MCF 10A (cell line): Measurements from ENCODE around the gene NEDD1. TPM values are rescaled to one million over a fixed set of nuclear protein-coding genes. Genes with fewer than 3 reads are reported as not detected.

Experiments
- BruUV-seq: library from RNA; stranded (reverse); fragments of 400-500 nt; replicated peaks from 2 replicates; lab custom pipeline; 2021; lab: Mats Ljungman, UMichigan
- CTCF ChIA-PET: fragments of 300-600 bp; sonication (Branson Sonifier 250); formaldehyde crosslinking; extraction: SDS; loops from one replicate; lab custom pipeline; 2021; ENCODE audit warnings: antibody characterized with exemption, inconsistent platforms; lab: Yijun Ruan, JAX
- POLR2A ChIA-PET: fragments of 300-600, 350-650 bp; sonication (Branson Sonifier 250); formaldehyde crosslinking; extraction: SDS; loops from one replicate; lab custom pipeline; 2020; ENCODE audit warnings: antibody characterized with exemption, inconsistent platforms; lab: Yijun Ruan, JAX
- DNase-seq: peaks from one replicate; pipeline ENCODE4 v3.0.0-alpha.2; 2018; ENCODE audit not compliant: unreplicated experiment
- H3K27ac Mint-ChIP-seq: one replicate; pipeline ENCODE4 v1.8.0; 2022; ENCODE audit warnings: mild to moderate bottlenecking, low read depth, mixed read lengths; ENCODE audit not compliant: unreplicated experiment
- H3K27me3 Mint-ChIP-seq: one replicate; pipeline ENCODE4 v1.8.0; 2022; ENCODE audit warnings: mixed read lengths; ENCODE audit not compliant: insufficient read depth, unreplicated experiment
- H3K36me3 Mint-ChIP-seq: one replicate; pipeline ENCODE4 v1.8.0; 2022; ENCODE audit warnings: mild to moderate bottlenecking, moderate library complexity, mixed read lengths; ENCODE audit not compliant: insufficient read depth, unreplicated experiment
- H3K4me1 Mint-ChIP-seq: one replicate; pipeline ENCODE4 v1.8.0; 2022; ENCODE audit warnings: mixed read lengths; ENCODE audit not compliant: insufficient read depth, unreplicated experiment
- H3K4me3 Mint-ChIP-seq: one replicate; pipeline ENCODE4 v1.8.0; 2022; ENCODE audit warnings: mild to moderate bottlenecking, moderate library complexity, mixed read lengths; ENCODE audit not compliant: unreplicated experiment
- H3K9me3 Mint-ChIP-seq: one replicate; pipeline ENCODE4 v1.8.0; 2022; ENCODE audit warnings: mixed read lengths; ENCODE audit not compliant: unreplicated experiment
- CTCF ChIP-seq: fragments of 200-600 bp; IDR thresholded peaks from one replicate; pipeline ENCODE4 v1.8.0; 2022; ENCODE audit warnings: antibody characterized with exemption, mild to moderate bottlenecking; ENCODE audit not compliant: unreplicated experiment
- intact Hi-C: fragments of 100-400 bp; cut with micrococcal nuclease; formaldehyde crosslinking; loops from 2 replicates; pipeline ENCODE4 v1.14.1; 2022
- total RNA-seq: library from RNA; stranded (reverse); gene quantifications from 2 replicates; pipeline ENCODE4 v1.2.3, GENCODE V29; 2022

NEDD1 gene
- total RNA-seq, 1 experiment from 2014 or later: 23.5 TPM

DNA sequence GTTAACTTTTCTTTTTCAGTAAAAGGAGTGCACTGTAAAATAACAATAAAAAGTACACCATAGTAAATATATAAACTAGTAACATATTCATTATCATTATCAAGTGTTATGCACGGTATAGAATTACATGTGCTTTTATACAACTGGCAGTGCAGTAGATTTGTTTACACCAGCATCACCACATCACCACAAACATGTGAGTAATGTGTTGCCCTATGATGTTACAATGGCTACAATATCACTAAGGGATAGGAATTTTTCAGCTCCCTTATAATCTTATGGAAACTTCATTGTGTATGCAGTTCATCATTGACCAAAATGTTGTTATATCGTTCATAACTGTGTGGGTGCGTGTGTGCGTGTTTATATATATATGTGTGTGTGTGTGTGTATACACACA, 23.5 kb upstream of the NEDD1 start:
- Mint-ChIP-seq H3K9me3 (no peaks in the 10 kb centered on the region), H3K4me3 (no peak overlapping the region), H3K36me3 (no peaks in the 10 kb centered on the region), H3K27ac (no peak overlapping the region), H3K27me3 (no peaks in the 10 kb centered on the region), H3K4me1 (no peaks in the 10 kb centered on the region)
- intact Hi-C loops: no loop called here
- no peak for DNase-seq
- POLR2A ChIA-PET: interaction anchor here (1.0 to 1.2 kb wide), 2 partner anchors 23 to 67 kb away, joined by 4 read pairs; no protein-coding TSS in a partner anchor
- CTCF ChIA-PET: no interaction called here
- no TSS peak for BruUV-seq
- TF ChIP-seq CTCF: no peak

DNA sequence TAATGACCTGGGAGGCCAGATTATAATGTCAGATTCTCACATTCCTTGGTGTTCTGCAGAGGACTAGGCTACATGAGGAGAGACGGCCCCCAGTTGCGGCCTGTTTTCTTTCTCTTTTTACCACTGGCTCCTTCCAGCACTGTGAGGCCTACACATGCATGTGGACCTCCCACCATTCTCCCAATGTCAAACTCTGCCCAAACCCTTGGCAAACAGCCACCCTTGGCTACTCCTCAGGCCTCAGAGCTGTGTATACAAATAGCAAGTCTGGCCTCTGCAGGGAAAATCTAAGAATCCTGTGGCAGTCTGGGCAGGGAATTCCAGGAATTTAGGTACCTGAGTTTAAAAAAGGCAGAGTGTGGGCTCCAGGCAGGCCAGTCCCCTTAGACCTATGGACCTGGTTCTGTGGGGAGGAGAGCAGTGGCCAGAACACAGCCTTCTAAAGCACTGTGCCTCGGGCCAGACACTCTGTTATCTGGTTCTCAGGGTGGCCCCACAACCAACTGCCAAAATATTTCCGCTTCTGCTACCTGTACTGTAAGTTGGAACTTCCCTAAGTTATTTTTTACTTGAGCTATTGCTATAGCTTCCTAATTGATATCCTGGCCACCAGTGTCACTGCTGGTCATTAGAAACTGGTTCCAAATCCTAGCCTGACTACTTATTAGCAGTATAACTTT, 19.9 kb upstream of the NEDD1 start:
- no peaks in the 10 kb centered on the region for H3K36me3 Mint-ChIP-seq
- intact Hi-C loops: no loop called here
- BruUV-seq: no TSS peak
- TF ChIP-seq CTCF: no peak
- H3K27ac Mint-ChIP-seq: no peak overlapping the region
- H3K9me3 Mint-ChIP-seq: no peaks in the 10 kb centered on the region
- no peak for DNase-seq
- H3K27me3 Mint-ChIP-seq: no peaks in the 10 kb centered on the region
- CTCF ChIA-PET: no interaction called here
- H3K4me1 Mint-ChIP-seq: peaks cover 23% of the 10 kb centered on the region
- no peak overlapping the region for H3K4me3 Mint-ChIP-seq
- POLR2A ChIA-PET: no interaction called here

GRCh38 chr12:96889273-96889933, 17.7 kb upstream of the NEDD1 start:
- Mint-ChIP-seq H3K36me3 (no peaks in the 10 kb centered on the region), H3K9me3 (no peaks in the 10 kb centered on the region), H3K4me3 (no peak overlapping the region), H3K4me1 (peaks cover 25% of the 10 kb centered on the region), H3K27ac (peak overlapping the region; percentile 79), H3K27me3 (no peaks in the 10 kb centered on the region)
- DNase-seq: peak; percentile 66
- no peak for TF ChIP-seq CTCF
- CTCF ChIA-PET: interaction anchor here (0.7 kb wide), 1 partner anchor 1121 kb away, joined by 3 read pairs; no protein-coding TSS in a partner anchor
- no TSS peak for BruUV-seq
- POLR2A ChIA-PET: interaction anchor here (0.6 to 1.8 kb wide), 4 partner anchors 10 to 150 kb away, joined by 3 to 17 read pairs (median 4); partner anchors contain the start of gene NEDD1
- intact Hi-C loops: no loop called here

DNA sequence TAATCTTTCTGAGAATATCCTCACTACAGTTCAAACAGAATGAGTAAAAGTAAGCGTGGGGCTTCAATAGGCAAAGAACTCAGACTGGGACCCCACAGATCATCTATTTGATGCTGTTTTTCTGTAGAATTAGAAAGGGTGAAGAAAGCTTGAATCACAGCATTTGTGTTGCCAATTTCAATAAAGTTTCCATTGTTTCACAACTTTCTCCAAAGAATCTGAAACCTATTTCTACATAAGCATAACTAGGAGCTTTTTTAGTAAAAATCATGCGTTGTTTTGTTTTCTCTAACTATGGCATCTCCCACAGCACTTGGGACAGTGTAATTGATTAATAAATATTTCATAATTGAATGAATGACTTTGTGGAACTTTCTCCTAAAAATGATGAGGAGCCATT, 16.7 kb upstream of the NEDD1 start:
- ChIA-PET CTCF (interaction anchor here (0.8 to 0.9 kb wide), 2 partner anchors 9 to 196 kb away, joined by 3 to 5 read pairs; no protein-coding TSS in a partner anchor), POLR2A (interaction anchor here (1.2 to 1.8 kb wide), 3 partner anchors 11 to 80 kb away, joined by 3 to 17 read pairs (median 4); partner anchors contain the start of gene NEDD1)
- Mint-ChIP-seq H3K36me3 (no peaks in the 10 kb centered on the region), H3K27ac (no peak overlapping the region), H3K27me3 (no peaks in the 10 kb centered on the region), H3K4me1 (peaks cover 25% of the 10 kb centered on the region), H3K9me3 (no peaks in the 10 kb centered on the region), H3K4me3 (no peak overlapping the region)
- BruUV-seq: no TSS peak
- DNase-seq: no peak
- TF ChIP-seq CTCF: no peak
- intact Hi-C loops: no loop called here
